Measurements from ENCODE around the gene GATA6. TPM values are rescaled to one million over a fixed set of nuclear protein-coding genes. Genes with fewer than 3 reads are reported as not detected.
"Not testable (repeated sequence)": the region's sequence is repeated elsewhere in the genome, so short reads cannot be mapped to it uniquely, and the experiment has no call there.

The GATA6 gene
- total RNA-seq, 2 donors from 2014 or later: not detected

- no peaks in the 10 kb centered on the region for H3K9me3 Mint-ChIP-seq
- H3K27ac Mint-ChIP-seq: no peak overlapping the region
- ATAC-seq (no peak), DNase-seq (ENCODE audit: low spot score in 2 of 2) (no peak)
- peaks cover 0 to 5% of the 10 kb centered on the region in 2 donors for H3K36me3 Mint-ChIP-seq
Observed at GRCh38 chr18:22188559-22189267, 19.3 kb downstream of the GATA6 start.

DNA sequence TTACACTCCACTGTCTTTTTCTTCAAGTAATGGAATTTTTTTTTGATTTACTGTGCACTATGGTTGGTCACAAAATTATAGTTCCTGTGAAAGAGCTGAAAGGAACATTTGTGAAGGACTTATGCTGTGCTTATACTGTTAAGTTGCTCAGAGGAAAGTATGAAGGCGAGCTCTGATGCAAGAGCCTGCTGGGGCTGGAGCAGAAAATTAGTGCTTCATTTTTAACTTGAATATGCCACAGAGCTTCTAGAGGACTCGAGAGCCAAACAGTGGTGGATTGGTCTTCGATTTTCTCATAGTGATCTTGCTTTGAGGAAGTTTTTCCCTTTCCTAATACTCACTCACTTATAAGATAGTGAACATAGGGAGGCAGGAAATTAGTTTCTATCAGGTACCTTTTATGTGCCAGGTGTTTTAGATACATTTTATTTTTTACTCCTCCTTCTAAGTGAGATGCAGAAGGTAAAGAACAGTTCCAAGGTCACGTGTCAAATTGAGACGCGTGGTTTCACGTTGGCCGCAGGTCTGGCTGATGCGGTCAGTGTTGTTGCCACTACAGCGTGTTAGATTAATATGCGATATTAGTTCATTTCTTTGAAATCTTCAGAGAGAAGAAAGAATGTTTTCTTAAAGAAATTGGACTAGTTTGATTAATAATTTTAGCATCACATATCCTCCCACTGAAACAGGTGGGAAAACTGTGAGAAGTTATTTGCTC lies 20.2 kb downstream of the GATA6 start:
- H3K9me3 Mint-ChIP-seq: no peaks in the 10 kb centered on the region
- DNase-seq (ENCODE audit: low spot score in 2 of 2): no peak
- no peak overlapping the region for H3K27ac Mint-ChIP-seq
- no peak for ATAC-seq
- H3K36me3 Mint-ChIP-seq: peaks cover 0 to 5% of the 10 kb centered on the region in 2 donors

- H3K9me3 Mint-ChIP-seq: no peaks in the 10 kb centered on the region
- H3K27ac Mint-ChIP-seq: no peak overlapping the region
- ATAC-seq (no peak), DNase-seq (ENCODE audit: low spot score in 2 of 2) (no peak)
- H3K36me3 Mint-ChIP-seq: peaks cover 0 to 5% of the 10 kb centered on the region in 2 donors
Observed at GRCh38 chr18:22191346-22191695, 21.9 kb downstream of the GATA6 start.

- Mint-ChIP-seq H3K9me3 (no peaks in the 10 kb centered on the region), H3K36me3 (peaks cover 0 to 5% of the 10 kb centered on the region in 2 donors), H3K27ac (no peak overlapping the region)
- ATAC-seq (no peak), DNase-seq (ENCODE audit: low spot score in 2 of 2) (no peak)
Observed at GRCh38 chr18:22191923-22192322, 22.5 kb downstream of the GATA6 start.

- peaks cover 0 to 3% of the 10 kb centered on the region in 2 donors for H3K9me3 Mint-ChIP-seq
- DNase-seq (ENCODE audit: low spot score in 2 of 2) (no peak), ATAC-seq (no peak)
- H3K27ac Mint-ChIP-seq: no peak overlapping the region
- H3K36me3 Mint-ChIP-seq: peaks cover 0 to under 1% of the 10 kb centered on the region in 2 donors
Observed at GRCh38 chr18:22193466-22193865, 24.1 kb downstream of the GATA6 start.

DNA sequence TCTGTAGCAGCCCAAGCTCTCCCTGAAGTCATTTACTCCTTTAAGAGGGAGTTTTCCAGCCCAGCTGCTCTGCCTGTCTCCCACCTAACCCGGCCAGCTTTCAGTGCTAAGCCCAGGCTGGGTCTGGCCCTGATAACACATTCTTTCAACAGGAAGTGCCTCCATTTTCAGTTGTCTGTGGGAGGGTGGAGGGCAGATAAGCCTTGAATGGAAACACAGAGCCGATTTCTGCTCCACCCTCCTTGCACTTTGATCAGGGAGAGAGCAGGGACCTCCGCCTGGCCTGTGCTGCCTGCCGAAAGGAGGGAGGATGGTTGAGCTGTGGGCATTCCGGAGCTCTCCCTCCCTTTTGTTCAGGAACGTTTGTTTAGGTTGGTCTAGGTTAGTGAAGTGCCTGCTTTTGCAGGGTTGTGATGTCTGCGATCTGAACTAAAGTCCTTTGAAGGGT lies 24.8 kb downstream of the GATA6 start:
- no peak for DNase-seq (ENCODE audit: low spot score in 2 of 2)
- Mint-ChIP-seq H3K27ac (no peak overlapping the region), H3K9me3 (peaks cover 0 to 3% of the 10 kb centered on the region in 2 donors), H3K36me3 (no peaks in the 10 kb centered on the region)
- ATAC-seq: no peak

DNA sequence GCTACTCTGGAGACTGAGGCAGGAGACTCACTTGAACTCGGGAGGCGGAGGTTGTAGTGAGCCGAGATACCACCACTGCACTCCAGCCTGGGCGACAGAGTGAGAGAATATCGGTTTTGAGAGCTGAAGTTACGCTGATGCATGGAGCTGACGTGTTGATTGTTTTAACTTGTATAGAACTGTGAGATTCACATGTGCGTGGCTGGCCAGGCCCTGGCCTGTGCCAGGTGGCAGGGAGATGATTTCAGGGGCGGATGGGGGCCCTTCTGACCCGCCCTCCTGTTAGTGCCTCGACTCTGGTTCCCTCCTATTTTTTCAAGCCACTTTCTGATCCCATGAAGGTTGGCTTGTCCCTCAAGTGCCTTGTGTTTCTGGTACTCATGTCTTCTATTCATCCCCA lies 25.7 kb downstream of the GATA6 start:
- Mint-ChIP-seq H3K9me3 (peaks cover 0 to 3% of the 10 kb centered on the region in 2 donors), H3K27ac (no peak overlapping the region), H3K36me3 (no peaks in the 10 kb centered on the region)
- no peak for ATAC-seq
- no peak for DNase-seq (ENCODE audit: low spot score in 2 of 2)

GRCh38 chr18:22196943-22197342 lies 27.6 kb downstream of the GATA6 start:
- DNase-seq (ENCODE audit: low spot score in 2 of 2); H3K9me3 Mint-ChIP-seq; H3K36me3 Mint-ChIP-seq; ATAC-seq; H3K27ac Mint-ChIP-seq: not testable (repeated sequence)

GRCh38 chr18:22197668-22198067 lies 28.3 kb downstream of the GATA6 start:
- Mint-ChIP-seq H3K27ac (no peak overlapping the region), H3K9me3 (peaks cover 0 to 3% of the 10 kb centered on the region in 2 donors), H3K36me3 (no peaks in the 10 kb centered on the region)
- ATAC-seq (no peak), DNase-seq (ENCODE audit: low spot score in 2 of 2) (no peak)

DNA sequence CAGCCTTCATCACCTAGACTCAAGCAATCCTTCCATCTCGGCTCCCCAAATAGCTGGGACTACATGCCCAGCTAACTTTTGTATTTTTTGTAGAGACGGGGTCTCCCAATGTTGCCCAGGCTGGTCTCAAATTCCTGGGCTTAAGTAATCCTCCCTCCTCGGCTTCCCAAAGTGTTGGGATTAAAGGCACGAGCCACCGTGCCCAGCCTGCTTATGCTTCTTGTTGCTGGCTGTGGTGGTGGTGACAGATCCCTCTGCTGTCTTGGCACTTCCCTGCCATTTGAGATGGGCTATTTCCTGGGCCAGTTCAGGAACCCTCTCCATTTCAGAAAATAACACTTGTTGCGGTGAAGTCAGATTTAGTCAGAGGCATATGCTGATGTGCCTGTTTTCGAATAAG lies 28.8 kb downstream of the GATA6 start:
- Mint-ChIP-seq H3K9me3 (peaks cover 0 to 3% of the 10 kb centered on the region in 2 donors), H3K36me3 (no peaks in the 10 kb centered on the region), H3K27ac (no peak overlapping the region)
- DNase-seq (ENCODE audit: low spot score in 2 of 2) (no peak), ATAC-seq (no peak)

GRCh38 chr18:22199005-22199404 lies 29.6 kb downstream of the GATA6 start:
- peaks cover 0 to 3% of the 10 kb centered on the region in 2 donors for H3K9me3 Mint-ChIP-seq
- H3K36me3 Mint-ChIP-seq: no peaks in the 10 kb centered on the region

DNA sequence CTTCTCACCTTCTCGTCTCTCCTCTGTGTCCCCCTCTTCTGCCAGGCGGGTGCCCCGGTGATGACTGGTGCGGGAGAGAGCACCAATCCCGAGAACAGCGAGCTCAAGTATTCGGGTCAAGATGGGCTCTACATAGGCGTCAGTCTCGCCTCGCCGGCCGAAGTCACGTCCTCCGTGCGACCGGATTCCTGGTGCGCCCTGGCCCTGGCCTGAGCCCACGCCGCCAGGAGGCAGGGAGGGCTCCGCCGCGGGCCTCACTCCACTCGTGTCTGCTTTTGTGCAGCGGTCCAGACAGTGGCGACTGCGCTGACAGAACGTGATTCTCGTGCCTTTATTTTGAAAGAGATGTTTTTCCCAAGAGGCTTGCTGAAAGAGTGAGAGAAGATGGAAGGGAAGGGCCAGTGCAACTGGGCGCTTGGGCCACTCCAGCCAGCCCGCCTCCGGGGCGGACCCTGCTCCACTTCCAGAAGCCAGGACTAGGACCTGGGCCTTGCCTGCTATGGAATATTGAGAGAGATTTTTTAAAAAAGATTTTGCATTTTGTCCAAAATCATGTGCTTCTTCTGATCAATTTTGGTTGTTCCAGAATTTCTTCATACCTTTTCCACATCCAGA lies 31.3 kb downstream of the GATA6 start:
- H3K27ac Mint-ChIP-seq: no peak overlapping the region
- no peak for ATAC-seq
- H3K36me3 Mint-ChIP-seq: no peaks in the 10 kb centered on the region

More at GRCh38 chr18:22199005-22199404, 29.6 kb downstream of the GATA6 start:
- H3K27ac Mint-ChIP-seq: no peak overlapping the region
- ATAC-seq: no peak
- DNase-seq (ENCODE audit: low spot score in 2 of 2): no peak

GRCh38 chr18:22203035-22203434 lies 33.6 kb downstream of the GATA6 start:
- Mint-ChIP-seq H3K36me3 (no peaks in the 10 kb centered on the region), H3K27ac (no peak overlapping the region), H3K9me3 (no peaks in the 10 kb centered on the region)
- no peak for DNase-seq (ENCODE audit: low spot score in 2 of 2)
- no peak for ATAC-seq

More for the DNA sequence above, 31.3 kb downstream of the GATA6 start:
- DNase-seq (ENCODE audit: low spot score in 2 of 2): no peak
- peaks cover 0 to 3% of the 10 kb centered on the region in 2 donors for H3K9me3 Mint-ChIP-seq

- H3K27ac Mint-ChIP-seq: no peak overlapping the region
- H3K9me3 Mint-ChIP-seq: no peaks in the 10 kb centered on the region
- no peaks in the 10 kb centered on the region for H3K36me3 Mint-ChIP-seq
- ATAC-seq (no peak), DNase-seq (ENCODE audit: low spot score in 2 of 2) (no peak)
Observed at GRCh38 chr18:22203536-22204213, 34.3 kb downstream of the GATA6 start.

- H3K27ac Mint-ChIP-seq: no peak overlapping the region
- no peak for DNase-seq (ENCODE audit: low spot score in 2 of 2)
- no peaks in the 10 kb centered on the region for H3K36me3 Mint-ChIP-seq
- no peak for ATAC-seq
- no peaks in the 10 kb centered on the region for H3K9me3 Mint-ChIP-seq
Observed at GRCh38 chr18:22204214-22204536, 34.8 kb downstream of the GATA6 start.

- no peak for DNase-seq (ENCODE audit: low spot score in 2 of 2)
- no peaks in the 10 kb centered on the region for H3K36me3 Mint-ChIP-seq
- H3K9me3 Mint-ChIP-seq: no peaks in the 10 kb centered on the region
- H3K27ac Mint-ChIP-seq: no peak overlapping the region
- no peak for ATAC-seq
Observed at GRCh38 chr18:22204996-22205395, 35.6 kb downstream of the GATA6 start.

All from activated naive CD4-positive, alpha-beta T cell treated with anti-CD3 and anti-CD28 coated beads, Interleukin-2, amount 50 U/mL, for 72 hours (primary cell).